Measurements from ENCODE around the gene IFNL3.

GRCh38 chr19:39200803-39201115 lies 44.0 kb downstream of the IFNL3 start:
- no peak for TF ChIP-seq CTCF (conservative IDR thresholded peaks at IDR 0.05)
- no peak for TF ChIP-seq EZH2 (IDR thresholded peaks at IDR 0.05; ENCODE audit: low read depth)

All from PC-9 (cell line).